Chondrocyte (in vitro differentiated cells): ENCODE data around the gene EVI5L. TPM values are rescaled to one million over a fixed set of nuclear protein-coding genes. Genes with fewer than 3 reads are reported as not detected.

Source experiments
- DNase-seq: peaks from one replicate; pipeline ENCODE4 v3.0.0; 2021; ENCODE audit warnings: mixed read lengths, low spot score
- H3K27ac Mint-ChIP-seq: one replicate; pipeline ENCODE4 v1.8.0; 2021; ENCODE audit warnings: mild to moderate bottlenecking, moderate library complexity, mixed read lengths; ENCODE audit not compliant: unreplicated experiment
- H3K27me3 Mint-ChIP-seq: 2 replicates; pipeline ENCODE4 v1.8.0; 2021; ENCODE audit warnings: low read depth, mixed read lengths
- H3K36me3 Mint-ChIP-seq: 2 replicates; pipeline ENCODE4 v1.8.0; 2021; ENCODE audit warnings: low read depth, mixed read lengths
- H3K4me1 Mint-ChIP-seq: 2 replicates; pipeline ENCODE4 v1.8.0; 2021; ENCODE audit warnings: low read depth, mild to moderate bottlenecking, mixed read lengths
- H3K4me3 Mint-ChIP-seq: one replicate; pipeline ENCODE4 v1.8.0; 2021; ENCODE audit warnings: mild to moderate bottlenecking, moderate library complexity, mixed read lengths; ENCODE audit not compliant: unreplicated experiment
- H3K9me3 Mint-ChIP-seq: 2 replicates; pipeline ENCODE4 v1.8.0; 2021; ENCODE audit warnings: low read depth, mixed read lengths
- total RNA-seq: library from RNA; stranded (reverse); gene quantifications from 3 replicates; pipeline ENCODE4 v1.2.1, GENCODE V29; 2021
- TF ChIP-seq, protein P1 (sequence below): fragments of 200-600 bp; sonication (generic); IDR thresholded peaks from 2 replicates; pipeline ENCODE4 v1.5.0; 2021; ENCODE audit warnings: antibody characterized with exemption, mild to moderate bottlenecking, moderate library complexity

The EVI5L gene
- total RNA-seq, 1 donor from 2014 or later, result 27.4 TPM

DNA sequence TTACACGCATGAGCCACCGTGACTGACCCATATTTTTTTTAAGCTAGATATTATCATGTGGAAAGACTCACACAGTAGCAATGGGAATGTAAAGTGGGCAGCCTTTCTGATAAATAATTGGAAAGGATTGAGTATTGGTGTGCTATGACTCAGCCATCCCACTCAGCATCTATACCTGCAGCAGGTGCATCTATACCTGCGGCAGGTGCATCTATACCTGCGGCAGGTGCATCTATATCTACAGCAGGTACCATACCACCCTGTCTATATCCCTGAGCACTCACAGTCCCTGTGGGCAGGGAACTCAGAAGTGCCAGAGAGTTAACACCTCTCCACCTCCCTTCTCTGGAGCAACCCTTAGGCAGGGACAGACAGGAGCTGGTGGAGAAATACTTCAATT lies 53.1 kb downstream of the EVI5L start:
- H3K4me1 Mint-ChIP-seq, result no peaks in the 10 kb centered on the region
- H3K27ac Mint-ChIP-seq, result no peak overlapping the region
- no peaks in the 10 kb centered on the region for H3K27me3 Mint-ChIP-seq
- no peak for DNase-seq
- no peak overlapping the region for H3K4me3 Mint-ChIP-seq
- H3K36me3 Mint-ChIP-seq, result no peaks in the 10 kb centered on the region
- TF ChIP-seq, protein P1, sequence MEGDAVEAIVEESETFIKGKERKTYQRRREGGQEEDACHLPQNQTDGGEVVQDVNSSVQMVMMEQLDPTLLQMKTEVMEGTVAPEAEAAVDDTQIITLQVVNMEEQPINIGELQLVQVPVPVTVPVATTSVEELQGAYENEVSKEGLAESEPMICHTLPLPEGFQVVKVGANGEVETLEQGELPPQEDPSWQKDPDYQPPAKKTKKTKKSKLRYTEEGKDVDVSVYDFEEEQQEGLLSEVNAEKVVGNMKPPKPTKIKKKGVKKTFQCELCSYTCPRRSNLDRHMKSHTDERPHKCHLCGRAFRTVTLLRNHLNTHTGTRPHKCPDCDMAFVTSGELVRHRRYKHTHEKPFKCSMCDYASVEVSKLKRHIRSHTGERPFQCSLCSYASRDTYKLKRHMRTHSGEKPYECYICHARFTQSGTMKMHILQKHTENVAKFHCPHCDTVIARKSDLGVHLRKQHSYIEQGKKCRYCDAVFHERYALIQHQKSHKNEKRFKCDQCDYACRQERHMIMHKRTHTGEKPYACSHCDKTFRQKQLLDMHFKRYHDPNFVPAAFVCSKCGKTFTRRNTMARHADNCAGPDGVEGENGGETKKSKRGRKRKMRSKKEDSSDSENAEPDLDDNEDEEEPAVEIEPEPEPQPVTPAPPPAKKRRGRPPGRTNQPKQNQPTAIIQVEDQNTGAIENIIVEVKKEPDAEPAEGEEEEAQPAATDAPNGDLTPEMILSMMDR, result no peak
- no peaks in the 10 kb centered on the region for H3K9me3 Mint-ChIP-seq

DNA sequence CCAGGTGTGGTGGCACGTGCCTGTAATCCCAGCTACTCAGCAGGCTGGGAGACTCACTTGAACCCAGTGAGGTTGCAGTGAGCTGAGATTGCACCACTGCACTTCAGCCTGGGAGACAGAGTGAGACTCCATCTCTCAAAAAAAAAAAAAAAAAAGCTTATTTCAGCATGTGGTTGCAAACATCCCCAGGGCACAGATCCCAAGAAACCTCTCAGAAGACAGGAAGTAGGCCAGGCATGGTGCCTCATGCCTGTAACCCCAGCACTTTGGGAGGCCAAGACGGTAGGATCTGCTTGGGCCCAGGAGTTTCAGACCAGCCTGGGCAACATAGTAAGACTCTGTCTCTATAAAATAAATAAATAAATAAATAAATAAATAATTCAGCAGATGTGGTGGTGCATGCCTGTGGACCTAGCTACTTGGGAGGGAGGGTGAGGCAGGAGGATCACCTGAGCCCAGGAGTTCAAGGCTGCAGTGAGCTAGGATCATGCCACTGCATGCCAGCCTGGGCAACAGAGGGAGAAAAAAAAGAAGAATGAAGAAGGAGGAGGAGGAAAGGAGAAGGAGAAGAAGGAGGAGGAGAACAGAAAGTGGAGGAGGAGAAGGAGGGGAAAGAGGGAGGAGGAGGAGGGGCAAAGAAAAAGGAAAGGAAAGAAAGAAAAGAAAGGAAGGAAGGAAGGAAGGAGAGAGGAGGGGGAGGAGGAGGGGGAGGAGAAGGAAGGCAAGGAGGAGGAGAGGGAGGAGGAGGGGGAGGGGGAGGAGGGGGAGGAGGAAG lies 54.0 kb downstream of the EVI5L start:
- DNase-seq, result no peak
- TF ChIP-seq, protein P1, result no peak
- Mint-ChIP-seq H3K27ac (no peak overlapping the region), H3K36me3 (no peaks in the 10 kb centered on the region), H3K27me3 (no peaks in the 10 kb centered on the region), H3K4me1 (peaks cover 4% of the 10 kb centered on the region), H3K4me3 (no peak overlapping the region), H3K9me3 (no peaks in the 10 kb centered on the region)

GRCh38 chr19:7885818-7886217 lies 55.8 kb downstream of the EVI5L start:
- H3K4me1 Mint-ChIP-seq, result peaks cover 6% of the 10 kb centered on the region
- H3K36me3 Mint-ChIP-seq, result no peaks in the 10 kb centered on the region
- H3K27me3 Mint-ChIP-seq, result no peaks in the 10 kb centered on the region
- no peak for DNase-seq
- no peaks in the 10 kb centered on the region for H3K9me3 Mint-ChIP-seq
- TF ChIP-seq, protein P1, result no peak
- H3K27ac Mint-ChIP-seq, result no peak overlapping the region
- H3K4me3 Mint-ChIP-seq, result no peak overlapping the region

GRCh38 chr19:7887408-7888144 lies 57.6 kb downstream of the EVI5L start:
- no peak for DNase-seq
- peaks cover 13% of the 10 kb centered on the region for H3K4me1 Mint-ChIP-seq
- H3K4me3 Mint-ChIP-seq, result peak overlapping the region; percentile 35
- TF ChIP-seq, protein P1, result no peak
- H3K27me3 Mint-ChIP-seq, result no peaks in the 10 kb centered on the region
- no peaks in the 10 kb centered on the region for H3K9me3 Mint-ChIP-seq
- no peaks in the 10 kb centered on the region for H3K36me3 Mint-ChIP-seq
- no peak overlapping the region for H3K27ac Mint-ChIP-seq

- Mint-ChIP-seq H3K27me3 (no peaks in the 10 kb centered on the region), H3K27ac (peak within 1 kb of the TSS; percentile 49), H3K36me3 (no peaks in the 10 kb centered on the region), H3K9me3 (no peaks in the 10 kb centered on the region), H3K4me1 (peaks cover 15% of the 10 kb centered on the region), H3K4me3 (peak within 1 kb of the TSS; percentile 69)
- TF ChIP-seq, protein P1, result peak; percentile 17
- peak; percentile 95 for DNase-seq
Observed at GRCh38 chr19:7888145-7888825, 58.3 kb downstream of the EVI5L start, which contains the start of gene LRRC8E. LRRC8E (plus strand) TSS chr19:7888510; CDS start chr19:7895604, 7,094 bp downstream.
